GM18499 (cell line): ENCODE results near the gene SYNE4.
"Not testable (repeated sequence)": the region's sequence is repeated elsewhere in the genome, so short reads cannot be mapped to it uniquely, and the experiment has no call there.

Experiments used
- ATAC-seq: cut with Tn5 transposase; IDR thresholded peaks from one replicate; pipeline ENCODE4 v1.9.1; 2021; ENCODE audit warnings: moderate number of reproducible peaks; ENCODE audit not compliant: insufficient read depth, unreplicated experiment

The SYNE4 gene

GRCh38 chr19:35991731-35992450 is 16.7 kb downstream of the SYNE4 start:
- ATAC-seq, result no peak

GRCh38 chr19:35990771-35991730 is 17.6 kb downstream of the SYNE4 start:
- no peak for ATAC-seq

DNA sequence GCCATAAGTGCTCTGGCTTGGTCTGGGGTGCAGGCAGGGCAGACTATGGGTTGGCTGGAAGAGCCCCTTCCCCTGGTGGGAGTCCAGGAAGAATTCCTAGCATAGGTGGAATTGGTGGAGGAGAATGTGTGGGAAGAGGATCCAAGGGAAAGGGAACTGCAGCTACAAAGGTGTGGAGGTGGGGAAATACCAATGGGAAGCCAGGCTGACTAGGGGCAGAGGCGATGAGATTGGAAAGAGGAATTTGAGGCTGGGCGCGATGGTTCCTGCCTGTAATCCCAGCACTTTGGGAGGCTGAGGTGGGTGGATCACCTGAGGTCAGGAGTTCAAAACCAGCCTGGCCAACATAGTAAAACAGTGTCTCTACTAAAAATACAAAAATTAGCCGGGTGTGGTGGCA is 18.5 kb downstream of the SYNE4 start:
- no peak for ATAC-seq

GRCh38 chr19:35988824-35989223 is 19.8 kb downstream of the SYNE4 start:
- no peak for ATAC-seq

- ATAC-seq, result no peak
These were observed 21.1 kb downstream of the SYNE4 start for GRCh38 chr19:35987571-35987896.

- no peak for ATAC-seq
These were observed 21.7 kb downstream of the SYNE4 start for GRCh38 chr19:35986664-35987570.

DNA sequence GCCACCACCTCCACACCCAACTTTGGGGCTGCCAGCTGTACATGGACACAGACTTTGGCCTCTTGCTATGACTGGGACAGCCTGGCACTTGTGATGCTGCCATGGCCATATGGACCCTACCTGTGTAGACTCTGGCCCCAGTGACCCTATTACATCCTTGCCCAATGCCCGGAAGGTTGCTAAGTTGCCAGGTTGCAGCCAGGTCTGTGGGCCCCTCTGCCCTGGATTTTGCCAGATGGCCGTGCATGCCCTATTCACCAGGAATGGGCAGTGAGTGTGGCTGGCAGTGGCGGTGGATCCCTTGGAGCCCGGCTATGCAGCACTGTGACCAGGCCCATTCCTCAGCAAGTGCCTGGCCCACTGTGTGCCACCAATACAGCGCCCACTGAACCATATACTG is 22.5 kb downstream of the SYNE4 start:
- ATAC-seq, result no peak

DNA sequence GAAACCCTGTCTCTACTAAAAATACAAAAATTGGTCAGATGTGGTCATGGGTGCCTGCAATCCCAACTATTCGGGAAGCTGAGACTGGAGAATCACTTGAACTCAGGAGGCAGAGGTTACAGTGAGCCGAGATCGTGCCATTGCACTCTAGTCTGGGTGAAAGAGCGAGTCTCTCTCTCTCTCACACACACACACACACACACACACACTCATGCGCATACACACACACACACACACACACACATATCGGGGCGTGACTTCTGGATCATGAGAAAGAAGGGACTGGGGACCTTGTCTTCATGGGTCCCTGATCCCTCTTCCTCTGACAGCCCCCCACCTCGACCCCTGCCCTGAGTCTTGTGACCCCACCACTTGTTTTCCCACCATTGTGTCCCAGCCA is 25.4 kb downstream of the SYNE4 start:
- ATAC-seq, result no peak

DNA sequence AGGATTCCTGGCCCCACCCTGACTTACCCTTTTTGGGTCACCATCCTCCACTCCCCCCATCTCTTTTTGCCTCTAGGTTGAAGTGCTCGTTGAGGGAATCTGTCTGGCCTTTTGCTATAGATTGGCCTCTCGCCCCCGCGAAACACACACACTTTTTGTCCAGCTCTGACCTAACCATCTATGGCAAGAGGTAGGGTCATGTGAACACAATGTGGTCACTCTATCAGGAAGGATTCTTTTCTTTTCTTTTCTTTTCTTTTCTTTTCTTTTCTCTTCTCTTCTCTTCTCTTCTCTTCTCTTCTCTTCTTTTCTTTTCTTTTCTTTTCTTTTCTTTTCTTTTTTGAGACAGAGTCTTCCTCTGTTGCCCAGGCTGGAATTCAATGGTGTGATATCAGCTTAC is 27.6 kb downstream of the SYNE4 start:
- ATAC-seq, result not testable (repeated sequence)

GRCh38 chr19:35978832-35979365 is 29.7 kb downstream of the SYNE4 start:
- ATAC-seq, result no peak

DNA sequence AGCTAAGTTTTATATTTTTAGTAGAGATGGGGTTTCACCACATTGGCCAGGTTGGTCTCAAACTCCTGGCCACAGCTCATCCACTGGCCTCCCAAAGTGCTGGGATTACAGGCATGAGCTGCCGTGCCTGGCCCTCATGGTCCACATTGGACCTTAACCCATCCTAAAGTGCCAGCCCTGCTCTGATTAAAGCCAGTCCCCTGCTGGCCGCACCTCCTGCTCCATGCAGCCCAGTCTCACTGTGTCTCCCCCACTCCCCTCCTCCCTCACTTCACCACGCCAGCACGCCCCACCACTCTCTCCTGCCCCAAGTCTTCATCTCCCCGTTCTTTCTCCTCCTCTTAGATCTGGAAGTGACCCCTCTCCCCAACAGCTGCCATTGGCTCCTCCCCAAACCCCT is 30.3 kb downstream of the SYNE4 start:
- no peak for ATAC-seq

DNA sequence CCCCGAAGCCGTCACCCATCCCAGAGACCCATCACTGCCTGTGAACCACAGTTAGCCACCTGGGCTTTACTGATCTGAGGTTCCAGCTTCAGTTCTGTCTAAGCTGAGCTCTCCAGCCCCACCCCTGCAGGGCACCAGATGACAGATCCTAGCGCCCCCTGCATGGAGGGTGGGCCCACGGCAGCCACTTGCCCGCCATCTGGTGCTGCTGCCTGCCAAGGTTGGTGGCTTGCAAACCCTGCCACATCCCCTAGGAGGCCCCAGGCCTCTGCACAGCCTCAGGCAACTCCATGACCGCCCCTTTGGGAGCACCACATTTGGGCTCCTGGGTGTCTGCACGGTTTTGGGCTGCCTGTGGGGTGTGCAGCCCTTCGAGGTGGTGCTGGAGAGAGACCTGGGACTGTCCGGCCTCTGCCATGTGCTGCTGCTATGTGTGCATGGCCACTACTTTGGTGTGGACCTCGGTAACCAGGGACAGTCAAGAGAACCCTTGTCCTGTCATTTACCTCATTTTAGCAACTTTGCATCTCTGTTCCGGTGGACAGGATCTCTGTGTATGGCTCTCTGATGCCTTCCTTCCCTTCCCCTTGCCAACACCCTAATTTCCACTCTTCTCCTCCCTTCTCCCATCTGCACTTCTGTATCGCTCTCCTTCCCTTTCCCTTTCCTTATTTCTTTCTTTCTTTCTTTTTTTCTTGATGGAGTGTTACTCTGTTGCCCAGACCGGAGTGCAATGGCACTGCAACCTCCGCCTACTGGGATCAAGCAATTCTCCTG is 31.0 kb downstream of the SYNE4 start:
- ATAC-seq, result no peak

DNA sequence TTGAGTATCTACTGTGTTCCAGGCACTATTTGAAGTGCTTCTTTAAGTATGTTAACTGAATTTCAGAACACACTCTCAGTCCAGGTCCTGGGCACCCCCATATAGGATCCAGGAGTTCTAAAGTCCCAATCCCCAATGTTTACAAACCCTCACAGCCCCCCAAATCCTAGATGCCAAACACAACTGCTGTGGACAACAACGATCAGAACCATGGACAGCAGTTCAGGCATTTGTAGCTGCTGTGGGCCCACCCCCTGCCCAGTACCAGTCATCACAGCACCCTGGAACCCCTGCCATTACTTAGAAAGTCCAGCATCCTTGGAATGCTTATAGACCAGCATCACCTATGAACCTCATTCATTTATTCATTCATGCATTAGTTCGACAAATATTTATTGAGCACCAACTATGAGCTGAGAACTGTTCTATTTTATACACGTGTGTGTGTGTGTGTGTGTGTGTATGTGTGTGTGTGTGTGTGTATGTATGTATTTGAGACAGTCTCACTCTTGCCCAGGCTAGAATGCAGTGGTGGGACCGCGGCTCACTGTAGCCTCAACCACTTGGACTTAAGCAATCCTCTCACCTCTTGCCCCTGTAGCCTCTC is 32.9 kb downstream of the SYNE4 start:
- ATAC-seq, result no peak

- ATAC-seq, result no peak
These were observed 35.1 kb downstream of the SYNE4 start for GRCh38 chr19:35973487-35973886.

GRCh38 chr19:35966771-35967170 is 41.8 kb downstream of the SYNE4 start:
- ATAC-seq, result no peak

DNA sequence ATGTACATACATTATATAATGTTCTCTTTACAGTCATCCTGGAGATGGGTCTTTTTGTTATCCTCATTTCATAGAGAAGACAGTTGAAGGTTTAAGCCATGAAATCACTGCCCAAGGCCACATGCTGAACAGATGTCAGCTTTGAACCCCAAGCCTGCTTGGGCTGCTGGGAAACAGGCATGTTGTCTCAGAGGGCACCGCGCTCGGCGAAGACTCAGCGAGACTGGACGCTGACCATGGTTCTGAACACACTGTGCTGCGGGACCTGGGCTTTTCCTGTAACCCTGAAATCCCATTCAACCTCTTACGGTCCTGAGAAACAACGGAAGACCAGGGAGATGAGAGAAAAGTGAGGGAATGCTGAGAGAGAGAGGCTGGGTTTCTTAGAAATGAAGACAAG is 45.1 kb downstream of the SYNE4 start:
- ATAC-seq, result no peak

DNA sequence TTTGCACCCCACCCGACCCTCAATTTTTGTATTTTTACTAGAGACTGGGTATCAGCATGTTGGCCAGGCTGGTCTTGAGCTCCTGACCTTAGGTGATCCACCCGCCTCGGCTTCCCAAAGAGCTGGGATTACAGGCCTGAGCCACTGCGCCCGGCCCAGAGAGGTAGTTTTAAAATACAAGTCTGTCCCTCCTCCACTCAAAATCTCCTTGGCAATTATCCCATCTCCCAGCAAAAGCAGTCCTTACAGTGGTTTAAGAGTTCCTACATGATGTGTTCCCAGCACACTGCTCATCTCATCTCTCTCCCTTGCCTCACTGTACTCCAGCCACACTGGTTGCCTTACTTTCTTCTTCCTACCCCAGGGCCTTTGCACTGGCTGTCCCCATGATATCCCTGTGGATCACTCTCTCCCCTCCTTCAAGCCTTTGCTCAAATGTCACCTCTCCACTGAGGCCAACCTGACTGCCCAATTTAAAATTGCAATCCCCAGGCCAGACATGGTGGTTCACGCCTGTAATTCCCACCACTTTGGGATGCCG is 48.1 kb downstream of the SYNE4 start:
- no peak for ATAC-seq

GRCh38 chr19:35959968-35960320 is 48.7 kb downstream of the SYNE4 start:
- no peak for ATAC-seq
